Adrenal gland (tissue), 5 donors: Measurements from ENCODE around the gene CIAPIN1.

Experiments used
- POLR2A ChIP-seq, 2 donors: fragments of 450-650 bp; IDR thresholded peaks; one replicate each; pipeline ENCODE4 v1.6.1; 2017; ENCODE audit warnings: antibody characterized with exemption in 2 of 2, mild to moderate bottlenecking in 2 of 2, moderate library complexity in 1 of 2
- TF ChIP-seq, protein P1 (sequence below), 6 experiments: fragments of 450-650 bp in 4 of 6; fragments of 200-600 bp in 2 of 6; sonication (generic) in 1 of 6; IDR thresholded peaks; 1 replicate in 5 of 6; 2 replicates in 1 of 6; pipeline versions ENCODE4 v1.5.1 to v1.8.0; 2016 to 2021; ENCODE audit warnings: antibody characterized with exemption in 6 of 6, mild to moderate bottlenecking in 2 of 6, moderate library complexity in 1 of 6
- donor health status: DM: no; HTN: no; CAD: no.

DNA sequence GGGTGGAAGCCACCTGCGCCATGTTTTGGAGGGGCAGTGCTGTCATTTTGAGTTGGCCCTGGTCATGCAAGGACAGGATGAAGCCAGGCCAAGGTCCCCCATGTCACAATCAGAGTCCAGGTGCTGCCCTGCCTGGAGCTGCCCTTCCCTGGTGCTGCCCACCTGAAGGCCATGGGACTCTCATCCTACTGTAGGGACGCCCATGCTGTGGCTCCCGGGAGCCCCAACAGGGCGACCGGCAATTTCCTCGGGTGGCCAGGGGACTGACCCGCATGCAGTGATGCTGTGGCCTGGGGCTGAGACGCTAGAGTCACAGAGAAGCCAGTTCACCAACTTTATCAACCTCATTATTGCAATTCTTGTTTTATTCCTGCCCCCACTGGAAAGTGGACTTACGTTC is 34.6 kb downstream of the CIAPIN1 start:
- TF ChIP-seq POLR2A (IDR thresholded peaks at IDR 0.05): no peak
- TF ChIP-seq, protein P1, sequence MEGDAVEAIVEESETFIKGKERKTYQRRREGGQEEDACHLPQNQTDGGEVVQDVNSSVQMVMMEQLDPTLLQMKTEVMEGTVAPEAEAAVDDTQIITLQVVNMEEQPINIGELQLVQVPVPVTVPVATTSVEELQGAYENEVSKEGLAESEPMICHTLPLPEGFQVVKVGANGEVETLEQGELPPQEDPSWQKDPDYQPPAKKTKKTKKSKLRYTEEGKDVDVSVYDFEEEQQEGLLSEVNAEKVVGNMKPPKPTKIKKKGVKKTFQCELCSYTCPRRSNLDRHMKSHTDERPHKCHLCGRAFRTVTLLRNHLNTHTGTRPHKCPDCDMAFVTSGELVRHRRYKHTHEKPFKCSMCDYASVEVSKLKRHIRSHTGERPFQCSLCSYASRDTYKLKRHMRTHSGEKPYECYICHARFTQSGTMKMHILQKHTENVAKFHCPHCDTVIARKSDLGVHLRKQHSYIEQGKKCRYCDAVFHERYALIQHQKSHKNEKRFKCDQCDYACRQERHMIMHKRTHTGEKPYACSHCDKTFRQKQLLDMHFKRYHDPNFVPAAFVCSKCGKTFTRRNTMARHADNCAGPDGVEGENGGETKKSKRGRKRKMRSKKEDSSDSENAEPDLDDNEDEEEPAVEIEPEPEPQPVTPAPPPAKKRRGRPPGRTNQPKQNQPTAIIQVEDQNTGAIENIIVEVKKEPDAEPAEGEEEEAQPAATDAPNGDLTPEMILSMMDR (IDR thresholded peaks at IDR 0.05): no peak
